ENCODE measurements around the gene PTGR2. TPM values are rescaled to one million over a fixed set of nuclear protein-coding genes. Genes with fewer than 3 reads are reported as not detected.

PTGR2 gene
- total RNA-seq, 2 donors from 2014 or later: 7.7 to 21.5 TPM

DNA sequence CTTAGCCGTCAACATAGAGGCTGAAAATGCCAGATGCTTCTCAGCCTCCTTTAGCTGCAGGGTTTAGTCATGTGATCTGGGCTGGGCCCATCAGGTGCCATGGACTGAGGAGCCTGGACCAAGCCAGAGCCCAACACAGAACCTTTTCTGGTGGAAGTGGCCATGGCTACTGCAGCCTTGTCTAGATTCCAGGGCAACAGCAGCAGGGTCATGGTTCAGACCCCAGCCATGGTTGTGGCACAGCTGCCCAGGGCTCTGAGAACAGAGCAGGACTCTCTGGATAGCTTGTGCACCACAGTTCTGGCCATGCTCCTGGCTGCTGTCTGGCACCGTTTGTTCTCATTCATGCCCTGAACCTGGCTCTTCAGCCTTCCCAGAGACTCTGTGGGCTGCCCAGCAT is 47.0 kb upstream of the PTGR2 start:
- Histone ChIP-seq H3K4me3 (ENCODE audit: low read length) (no peak overlapping the region), H3K27ac (ENCODE audit: low read depth, low read length) (no peak overlapping the region), H3K36me3 (ENCODE audit: control insufficient read depth, insufficient read depth, low read length) (no peaks in the 10 kb centered on the region), H3K9ac (ENCODE audit: extremely low read depth, low read length, poor library complexity, severe bottlenecking) (no peak overlapping the region), H3K4me1 (ENCODE audit: control insufficient read depth, insufficient read depth, low read length) (no peaks in the 10 kb centered on the region), H3K9me3 (ENCODE audit: control insufficient read depth, low read length) (no peaks in the 10 kb centered on the region), H3K27me3 (ENCODE audit: control insufficient read depth, insufficient read depth, low read length, poor library complexity, severe bottlenecking) (no peaks in the 10 kb centered on the region)
- no peak overlapping the region for H3K27ac Mint-ChIP-seq
- TF ChIP-seq, protein P1, sequence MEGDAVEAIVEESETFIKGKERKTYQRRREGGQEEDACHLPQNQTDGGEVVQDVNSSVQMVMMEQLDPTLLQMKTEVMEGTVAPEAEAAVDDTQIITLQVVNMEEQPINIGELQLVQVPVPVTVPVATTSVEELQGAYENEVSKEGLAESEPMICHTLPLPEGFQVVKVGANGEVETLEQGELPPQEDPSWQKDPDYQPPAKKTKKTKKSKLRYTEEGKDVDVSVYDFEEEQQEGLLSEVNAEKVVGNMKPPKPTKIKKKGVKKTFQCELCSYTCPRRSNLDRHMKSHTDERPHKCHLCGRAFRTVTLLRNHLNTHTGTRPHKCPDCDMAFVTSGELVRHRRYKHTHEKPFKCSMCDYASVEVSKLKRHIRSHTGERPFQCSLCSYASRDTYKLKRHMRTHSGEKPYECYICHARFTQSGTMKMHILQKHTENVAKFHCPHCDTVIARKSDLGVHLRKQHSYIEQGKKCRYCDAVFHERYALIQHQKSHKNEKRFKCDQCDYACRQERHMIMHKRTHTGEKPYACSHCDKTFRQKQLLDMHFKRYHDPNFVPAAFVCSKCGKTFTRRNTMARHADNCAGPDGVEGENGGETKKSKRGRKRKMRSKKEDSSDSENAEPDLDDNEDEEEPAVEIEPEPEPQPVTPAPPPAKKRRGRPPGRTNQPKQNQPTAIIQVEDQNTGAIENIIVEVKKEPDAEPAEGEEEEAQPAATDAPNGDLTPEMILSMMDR (conservative IDR thresholded peaks at IDR 0.05): no peak
- DNase-seq: no peak
- peaks cover 4% of the 10 kb centered on the region for H3K4me1 Mint-ChIP-seq
- 83 to 96% methylated on average over 1 to 2 of the region's 2 CpGs for WGBS, 2 experiments (ENCODE audit: insufficient coverage in 1 of 2, insufficient read length in 1 of 2)
- H3K9me3 Mint-ChIP-seq: no peaks in the 10 kb centered on the region
- H3K36me3 Mint-ChIP-seq (ENCODE audit: low read depth): no peaks in the 10 kb centered on the region
- H3K27me3 Mint-ChIP-seq (ENCODE audit: insufficient read depth): peaks cover 2% of the 10 kb centered on the region
- H3K4me3 Mint-ChIP-seq: no peak overlapping the region

DNA sequence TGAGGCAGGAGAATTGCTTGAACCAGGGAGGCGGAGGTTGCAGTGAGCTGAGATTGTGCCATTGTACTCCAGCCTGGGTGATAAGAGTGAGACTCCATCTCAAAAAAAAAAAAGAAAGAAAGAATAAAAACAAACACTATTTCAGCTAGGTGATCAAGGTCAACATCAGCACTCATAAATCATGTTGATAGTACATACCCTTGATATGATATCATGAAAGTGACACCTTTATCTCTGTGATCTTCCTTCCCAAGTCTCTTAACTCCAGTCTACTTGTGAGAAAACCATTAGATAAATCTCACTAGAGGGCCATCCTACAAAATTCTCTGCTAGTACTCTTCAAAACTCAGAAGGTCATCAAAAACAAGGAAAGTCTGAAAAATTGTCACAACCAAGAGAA is 44.2 kb upstream of the PTGR2 start:
- Histone ChIP-seq H3K27ac (ENCODE audit: low read depth, low read length) (no peak overlapping the region), H3K4me3 (ENCODE audit: low read length) (no peak overlapping the region), H3K4me1 (ENCODE audit: control insufficient read depth, insufficient read depth, low read length) (no peaks in the 10 kb centered on the region), H3K36me3 (ENCODE audit: control insufficient read depth, insufficient read depth, low read length) (no peaks in the 10 kb centered on the region), H3K27me3 (ENCODE audit: control insufficient read depth, insufficient read depth, low read length, poor library complexity, severe bottlenecking) (no peaks in the 10 kb centered on the region), H3K9ac (ENCODE audit: extremely low read depth, low read length, poor library complexity, severe bottlenecking) (no peak overlapping the region), H3K9me3 (ENCODE audit: control insufficient read depth, low read length) (no peaks in the 10 kb centered on the region)
- 78% methylated on average over 1 of the region's 1 CpG; no CpG with 5 or more reads in 1 of the 2 experiments for WGBS, 2 experiments (ENCODE audit: insufficient coverage in 1 of 2, insufficient read length in 1 of 2)
- Mint-ChIP-seq H3K4me1 (peaks cover 3% of the 10 kb centered on the region), H3K4me3 (no peak overlapping the region), H3K27me3 (ENCODE audit: insufficient read depth) (peaks cover 2% of the 10 kb centered on the region), H3K36me3 (ENCODE audit: low read depth) (no peaks in the 10 kb centered on the region), H3K27ac (no peak overlapping the region), H3K9me3 (no peaks in the 10 kb centered on the region)
- no peak for DNase-seq
- TF ChIP-seq, protein P1 (conservative IDR thresholded peaks at IDR 0.05): no peak

DNA sequence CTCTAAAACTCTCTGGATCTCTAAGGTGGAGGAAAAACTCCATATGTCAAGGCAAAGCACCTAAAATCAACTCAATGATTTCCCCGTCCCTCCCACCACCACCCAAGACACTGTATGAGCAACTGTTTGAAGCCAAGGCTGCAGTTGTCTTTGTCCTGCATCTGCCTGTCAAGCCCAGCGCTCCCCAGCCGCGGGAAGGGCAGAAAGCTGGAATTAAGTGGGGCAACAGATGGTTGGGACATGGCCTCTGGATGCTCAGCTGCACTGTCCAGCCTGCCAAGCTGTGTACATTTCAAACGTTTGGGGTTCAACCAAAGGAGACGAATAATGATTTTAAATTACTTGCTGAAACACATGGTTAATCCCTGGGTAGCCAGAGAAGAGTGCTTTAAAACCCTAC is 42.2 kb upstream of the PTGR2 start:
- Mint-ChIP-seq H3K4me1 (no peaks in the 10 kb centered on the region), H3K4me3 (no peak overlapping the region), H3K27me3 (ENCODE audit: insufficient read depth) (peaks cover 2% of the 10 kb centered on the region), H3K9me3 (no peaks in the 10 kb centered on the region), H3K36me3 (ENCODE audit: low read depth) (no peaks in the 10 kb centered on the region), H3K27ac (no peak overlapping the region)
- no peak overlapping the region for H3K4me3 ChIP-seq (ENCODE audit: low read length)
- no peak for DNase-seq
- TF ChIP-seq, protein P1 (conservative IDR thresholded peaks at IDR 0.05): no peak
- no peaks in the 10 kb centered on the region for H3K9me3 ChIP-seq (ENCODE audit: control insufficient read depth, low read length)
- H3K36me3 ChIP-seq (ENCODE audit: control insufficient read depth, insufficient read depth, low read length): no peaks in the 10 kb centered on the region
- H3K9ac ChIP-seq (ENCODE audit: extremely low read depth, low read length, poor library complexity, severe bottlenecking): no peak overlapping the region
- no peaks in the 10 kb centered on the region for H3K4me1 ChIP-seq (ENCODE audit: control insufficient read depth, insufficient read depth, low read length)
- H3K27ac ChIP-seq (ENCODE audit: low read depth, low read length): no peak overlapping the region
- 83 to 86% methylated on average over 2 to 6 of the region's 6 CpGs for WGBS, 2 experiments (ENCODE audit: insufficient coverage in 1 of 2, insufficient read length in 1 of 2)
- H3K27me3 ChIP-seq (ENCODE audit: control insufficient read depth, insufficient read depth, low read length, poor library complexity, severe bottlenecking): no peaks in the 10 kb centered on the region

All from endodermal cell (in vitro differentiated cells).